GM12872 (cell line): ENCODE data around the gene CGNL1.

Source experiments
- TF ChIP-seq, protein P1 (sequence below): IDR thresholded peaks from 3 replicates; pipeline ENCODE4 v1.5.1; 2011; ENCODE audit warnings: low read depth, mild to moderate bottlenecking, low read length, moderate library complexity; ENCODE audit not compliant: insufficient read depth

Gene CGNL1

DNA sequence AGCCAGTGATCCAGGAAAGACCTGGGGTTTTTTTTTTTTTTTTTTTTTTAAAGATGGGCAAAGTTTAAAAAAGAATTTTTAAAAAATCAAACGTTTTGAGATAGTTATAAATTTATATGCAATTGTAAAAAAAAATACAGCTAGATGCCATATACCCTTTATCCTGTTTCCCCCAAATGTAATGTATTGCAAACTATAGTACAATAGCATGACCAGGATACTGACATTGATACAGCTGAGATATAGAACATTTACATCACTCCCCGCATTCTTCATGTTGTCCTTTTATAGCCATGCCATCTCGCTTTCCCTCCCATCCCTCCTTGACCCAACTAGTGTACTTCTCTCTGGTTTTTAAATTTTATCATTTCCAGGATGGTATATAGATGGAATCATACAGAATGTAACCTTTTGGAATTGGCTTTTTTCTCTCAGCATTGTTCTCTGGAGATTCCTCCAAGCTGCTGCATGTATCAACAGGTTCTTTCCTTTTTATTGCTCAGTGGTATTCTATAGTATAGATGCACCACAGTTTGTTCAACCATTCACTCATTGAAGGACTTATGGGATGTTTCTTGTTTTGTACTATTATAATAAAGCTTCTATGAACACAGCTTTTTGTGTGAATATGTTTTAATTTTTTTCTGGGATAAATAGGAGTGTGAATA is 104.9 kb downstream of the CGNL1 start:
- TF ChIP-seq, protein P1, sequence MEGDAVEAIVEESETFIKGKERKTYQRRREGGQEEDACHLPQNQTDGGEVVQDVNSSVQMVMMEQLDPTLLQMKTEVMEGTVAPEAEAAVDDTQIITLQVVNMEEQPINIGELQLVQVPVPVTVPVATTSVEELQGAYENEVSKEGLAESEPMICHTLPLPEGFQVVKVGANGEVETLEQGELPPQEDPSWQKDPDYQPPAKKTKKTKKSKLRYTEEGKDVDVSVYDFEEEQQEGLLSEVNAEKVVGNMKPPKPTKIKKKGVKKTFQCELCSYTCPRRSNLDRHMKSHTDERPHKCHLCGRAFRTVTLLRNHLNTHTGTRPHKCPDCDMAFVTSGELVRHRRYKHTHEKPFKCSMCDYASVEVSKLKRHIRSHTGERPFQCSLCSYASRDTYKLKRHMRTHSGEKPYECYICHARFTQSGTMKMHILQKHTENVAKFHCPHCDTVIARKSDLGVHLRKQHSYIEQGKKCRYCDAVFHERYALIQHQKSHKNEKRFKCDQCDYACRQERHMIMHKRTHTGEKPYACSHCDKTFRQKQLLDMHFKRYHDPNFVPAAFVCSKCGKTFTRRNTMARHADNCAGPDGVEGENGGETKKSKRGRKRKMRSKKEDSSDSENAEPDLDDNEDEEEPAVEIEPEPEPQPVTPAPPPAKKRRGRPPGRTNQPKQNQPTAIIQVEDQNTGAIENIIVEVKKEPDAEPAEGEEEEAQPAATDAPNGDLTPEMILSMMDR: no peak

DNA sequence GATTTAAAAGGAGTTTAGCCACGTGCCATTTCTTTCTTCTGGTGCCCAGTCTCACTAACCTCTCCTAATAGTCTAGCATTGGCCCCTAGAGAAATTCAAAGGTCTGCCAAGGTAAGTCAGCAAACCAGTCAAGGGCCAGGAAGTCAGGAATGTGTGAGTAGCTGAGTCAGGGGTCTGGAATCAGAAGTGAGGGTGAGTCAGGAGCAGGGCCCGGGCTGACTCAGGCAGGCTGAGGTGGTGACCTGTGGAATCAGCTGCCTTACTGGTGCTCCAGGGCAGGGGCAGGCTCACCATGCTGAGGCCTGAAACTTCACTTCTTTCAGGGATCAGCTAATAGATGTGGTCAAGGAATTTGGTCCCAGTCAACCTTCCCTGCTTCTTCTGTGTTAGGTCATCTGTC is 109.6 kb downstream of the CGNL1 start:
- TF ChIP-seq, protein P1: no peak

DNA sequence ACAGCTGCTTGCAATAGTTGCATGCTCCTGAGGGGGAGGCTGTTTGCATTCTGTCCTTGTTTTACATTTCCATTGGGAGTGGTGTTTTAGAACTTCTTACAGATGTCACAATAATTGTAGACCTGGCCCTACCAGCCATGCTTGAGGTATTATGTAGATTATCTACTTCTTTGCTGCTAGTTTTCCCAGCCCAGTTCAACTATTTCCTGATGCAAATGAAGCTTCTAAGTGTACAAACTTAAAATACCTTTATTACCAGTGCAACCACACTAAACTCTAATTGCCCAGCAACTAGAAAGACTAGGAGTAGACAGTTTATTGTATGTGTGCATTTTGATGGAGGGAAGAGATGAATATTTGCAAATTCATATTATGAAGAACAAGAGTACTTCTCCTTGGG is 110.5 kb downstream of the CGNL1 start:
- TF ChIP-seq, protein P1: no peak

DNA sequence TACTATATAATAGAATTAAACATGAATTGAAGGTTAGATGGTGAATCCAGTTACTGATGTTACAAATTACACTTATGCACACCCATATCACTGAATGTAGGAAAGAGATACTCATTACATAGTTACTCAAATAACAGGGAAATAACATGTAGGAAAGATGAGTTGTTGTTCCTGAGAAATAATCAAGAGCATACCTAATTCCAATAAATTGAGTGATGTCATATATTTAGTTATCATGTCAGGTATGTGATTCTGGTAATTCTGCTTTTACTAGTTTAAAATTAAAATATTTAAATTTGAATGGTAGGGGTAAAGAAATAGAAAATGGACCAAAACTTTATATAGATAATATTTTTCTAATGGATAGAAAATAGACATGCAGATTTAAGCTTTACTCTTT is 112.8 kb downstream of the CGNL1 start:
- TF ChIP-seq, protein P1: no peak

DNA sequence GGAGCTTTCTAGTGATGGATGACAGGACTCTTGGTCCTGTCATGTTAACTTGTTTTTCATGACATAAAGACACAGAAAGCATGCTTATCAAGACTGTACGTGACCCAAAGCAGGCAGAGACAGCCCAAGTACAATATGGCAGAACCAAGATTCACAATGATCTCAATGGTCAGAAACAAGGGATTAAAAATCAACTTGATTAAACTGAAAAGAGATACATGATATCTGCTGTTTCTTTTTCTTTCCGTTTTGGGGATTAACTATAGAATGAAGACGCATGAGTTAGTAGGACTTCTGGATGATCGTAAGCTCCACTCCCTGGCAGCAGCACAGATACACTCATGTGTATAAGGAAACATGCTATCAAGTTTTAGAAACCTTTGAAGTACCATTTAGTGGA is 117.0 kb downstream of the CGNL1 start:
- TF ChIP-seq, protein P1: no peak

DNA sequence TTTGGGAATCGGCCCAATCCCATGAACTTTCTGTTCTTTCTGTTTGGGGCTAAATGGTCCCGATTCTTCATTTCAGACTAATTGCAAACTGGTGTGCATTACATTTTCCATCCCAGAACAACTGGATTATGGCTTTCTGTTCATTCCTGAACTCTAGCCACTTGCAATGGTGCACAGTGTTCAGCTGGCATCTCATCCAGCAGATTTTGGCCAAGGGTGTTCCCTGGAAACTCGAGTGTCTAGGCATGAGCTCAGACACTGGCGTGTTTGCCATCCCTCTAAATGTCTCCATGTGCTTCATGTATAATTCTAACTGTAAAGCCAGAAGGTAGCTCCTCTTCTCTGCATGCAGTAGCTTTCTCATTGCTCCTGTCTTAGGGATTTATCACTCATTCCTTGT is 118.3 kb downstream of the CGNL1 start:
- TF ChIP-seq, protein P1: no peak

DNA sequence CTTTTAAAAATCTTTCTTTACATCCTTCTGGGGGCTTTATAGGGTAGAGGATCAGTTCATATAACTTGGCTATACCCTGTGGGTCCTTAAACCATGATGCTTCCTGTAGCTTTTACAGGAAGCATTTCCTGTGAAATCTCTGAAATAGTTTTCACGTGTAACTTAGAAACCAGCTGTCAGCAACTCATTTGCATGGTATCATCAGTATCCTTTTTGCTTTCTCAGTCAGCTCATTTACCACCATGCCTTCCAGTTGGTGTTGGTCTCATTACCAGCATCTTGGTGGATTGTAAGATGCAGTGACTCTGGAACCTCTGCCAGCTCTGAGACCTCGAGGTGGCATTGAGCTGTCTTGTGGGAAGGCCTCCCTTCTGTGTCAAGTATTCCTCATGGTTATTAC is 118.7 kb downstream of the CGNL1 start:
- TF ChIP-seq, protein P1: no peak

DNA sequence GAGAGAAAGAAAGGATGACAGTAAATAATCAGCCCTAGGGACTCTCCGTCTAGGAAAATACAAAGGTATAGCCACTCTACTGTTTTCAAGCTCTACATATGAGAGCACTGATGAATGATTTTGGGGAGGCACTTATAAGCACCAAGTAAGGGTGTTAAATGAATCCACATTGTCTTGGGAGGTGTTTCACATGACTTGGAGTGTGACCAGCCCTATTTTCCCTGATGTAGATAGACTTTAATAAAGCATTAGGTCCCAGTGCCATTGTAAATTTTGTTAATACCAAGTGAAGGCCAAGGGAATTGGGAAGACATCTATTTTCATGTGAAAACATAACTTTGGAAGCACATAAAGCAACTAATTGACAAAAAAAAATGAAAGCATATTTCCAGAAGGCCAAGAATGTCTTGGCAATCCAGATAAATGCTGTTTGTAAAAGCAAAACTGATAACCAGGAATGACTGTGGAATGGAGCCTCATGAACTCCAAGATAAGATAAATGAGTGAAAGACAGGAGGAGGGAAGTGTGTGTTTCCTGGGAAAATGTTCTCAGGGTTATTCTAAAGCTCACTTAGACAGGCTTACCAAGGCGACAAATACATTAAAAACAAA is 119.4 kb downstream of the CGNL1 start:
- TF ChIP-seq, protein P1: no peak
